ENCODE data around the gene IFNA1.

Gene IFNA1

DNA sequence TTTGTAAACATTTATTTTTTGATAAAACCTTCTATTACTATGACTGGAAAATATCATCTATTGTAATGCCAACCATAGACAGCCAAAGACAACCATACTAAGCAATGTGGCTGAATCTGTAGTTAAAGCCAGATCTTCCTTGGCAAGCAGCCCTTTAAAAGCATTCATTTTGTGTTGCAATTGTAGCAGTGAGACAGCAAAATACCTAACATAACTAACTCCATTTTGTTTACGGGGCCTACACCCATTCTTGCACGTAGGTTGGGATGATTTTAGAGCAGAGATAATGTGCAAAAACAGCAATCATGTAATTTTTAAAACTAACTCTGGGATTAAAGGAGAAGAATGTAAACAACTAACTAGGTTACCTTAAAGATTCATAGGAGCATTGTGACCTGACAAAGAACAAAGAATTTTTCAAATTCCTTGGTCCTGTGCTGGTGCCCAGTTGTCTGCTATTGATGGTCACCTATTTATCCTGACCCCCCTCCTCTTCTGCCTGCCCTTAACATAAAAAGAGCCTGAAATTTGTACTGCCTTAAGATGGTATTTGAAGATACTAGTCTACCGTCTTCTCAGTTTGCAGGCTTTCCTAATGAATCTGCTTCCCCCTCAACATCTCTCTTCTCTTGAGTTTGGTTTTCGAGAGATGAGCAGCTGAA lies 10.6 kb downstream of the IFNA1 start:
- DNase-seq: no peak

DNA sequence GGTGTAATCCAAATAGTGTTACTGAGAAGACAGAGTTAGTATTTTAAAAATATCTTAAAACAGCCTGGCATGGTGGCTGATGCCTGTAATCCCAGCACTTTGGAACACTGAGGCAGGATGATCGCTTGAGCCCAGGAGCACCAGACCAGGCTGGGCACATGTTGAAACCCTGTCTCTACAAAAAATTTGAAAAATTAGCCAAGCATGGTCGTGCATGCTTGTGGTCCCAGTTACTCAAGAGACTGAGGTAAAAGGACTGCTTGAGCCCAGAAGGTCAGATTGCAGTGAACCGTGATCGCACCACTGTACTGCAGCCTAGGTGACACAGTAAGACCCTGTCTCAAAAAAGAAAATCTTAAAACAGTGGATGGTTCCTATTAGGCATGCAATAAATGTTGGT lies 12.4 kb downstream of the IFNA1 start:
- no peak for DNase-seq

DNA sequence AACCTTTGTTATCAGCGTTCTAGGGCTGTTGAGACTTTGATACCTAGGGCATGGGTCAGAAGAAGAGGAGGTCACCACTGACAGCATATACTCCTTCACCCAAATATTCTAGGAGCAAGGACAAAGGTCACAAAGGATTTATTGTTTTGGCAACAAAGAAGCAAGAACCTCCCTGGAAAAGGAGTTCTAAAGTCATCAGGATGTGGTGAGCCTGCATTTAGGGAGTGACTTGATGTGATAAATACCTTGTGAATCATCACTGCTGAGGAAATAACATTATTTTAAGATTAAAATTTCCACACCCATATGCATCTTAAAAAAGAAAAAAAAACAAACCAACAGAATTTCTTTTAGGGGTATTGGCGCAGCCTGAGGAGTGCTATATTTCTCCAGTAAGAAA lies 13.9 kb downstream of the IFNA1 start:
- DNase-seq: no peak

DNA sequence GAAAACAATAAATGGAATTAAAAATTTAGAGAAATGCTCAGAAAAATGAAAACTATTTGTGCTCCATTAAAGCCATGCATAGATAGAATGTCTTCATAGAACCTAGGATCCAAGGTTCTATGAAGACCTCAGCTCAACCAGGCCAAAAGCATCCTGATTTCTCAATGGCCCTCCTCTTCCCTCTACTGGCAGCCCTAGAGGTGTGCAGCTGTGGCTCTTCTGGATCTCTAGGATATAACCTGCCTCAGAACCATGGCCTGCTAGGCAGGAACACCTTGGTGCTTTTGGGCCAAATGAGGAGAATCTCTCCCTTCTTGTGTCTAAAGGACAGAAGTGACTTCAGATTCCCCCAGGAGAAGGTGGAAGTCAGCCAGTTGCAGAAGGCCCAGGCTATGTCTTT lies 15.1 kb downstream of the IFNA1 start:
- peak; percentile 9 for DNase-seq

- no peak for DNase-seq
Observed at GRCh38 chr9:21461377-21461776, 21.1 kb downstream of the IFNA1 start.

- DNase-seq: no peak
Observed at GRCh38 chr9:21465138-21465537, 24.9 kb downstream of the IFNA1 start.

- no peak for DNase-seq
Observed at GRCh38 chr9:21465859-21466518, 25.8 kb downstream of the IFNA1 start.

DNA sequence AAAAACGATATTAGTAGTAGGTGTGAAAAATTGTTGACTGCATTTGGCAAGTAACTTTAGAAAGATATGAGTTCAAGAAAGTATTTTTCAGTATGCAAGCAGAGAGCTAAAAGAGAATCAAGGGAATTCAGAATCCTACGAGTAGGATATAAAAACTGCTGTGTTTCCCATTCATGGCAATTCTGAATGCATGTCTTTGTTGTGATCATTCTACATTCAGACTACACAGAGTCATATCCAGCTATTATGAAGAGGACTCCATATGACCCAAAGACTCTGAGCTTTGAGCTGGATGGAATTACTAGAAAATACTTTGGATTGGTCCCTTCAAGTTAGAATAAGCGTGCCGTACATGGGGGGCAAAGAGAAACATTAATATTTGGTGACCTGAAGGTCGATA lies 29.9 kb downstream of the IFNA1 start:
- no peak for DNase-seq

- no peak for DNase-seq
Observed at GRCh38 chr9:21473236-21473635, 33.0 kb downstream of the IFNA1 start.

DNA sequence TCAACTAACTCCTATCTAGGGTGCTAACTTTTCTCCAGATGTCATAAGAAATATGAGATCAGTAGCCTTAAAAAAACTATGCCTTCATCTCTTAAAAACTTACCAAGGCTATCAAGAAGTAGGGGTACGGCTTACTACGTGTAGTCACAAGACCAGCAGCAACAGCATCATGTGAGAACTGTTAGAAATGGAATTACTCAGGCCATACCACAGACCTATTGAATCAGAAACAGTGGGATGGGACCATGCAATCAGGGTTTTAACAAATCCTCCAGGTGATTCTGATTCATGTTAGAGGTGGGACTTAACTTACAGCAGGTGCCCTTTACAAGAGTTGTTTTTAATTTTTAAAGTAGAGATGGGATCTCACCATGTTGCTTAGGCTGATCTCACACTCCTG lies 37.2 kb downstream of the IFNA1 start:
- DNase-seq: no peak

GRCh38 chr9:21479152-21479702 lies 39.0 kb downstream of the IFNA1 start:
- no peak for DNase-seq

- DNase-seq: peak; percentile 17
Observed at GRCh38 chr9:21481470-21482056, 41.3 kb downstream of the IFNA1 start.

DNA sequence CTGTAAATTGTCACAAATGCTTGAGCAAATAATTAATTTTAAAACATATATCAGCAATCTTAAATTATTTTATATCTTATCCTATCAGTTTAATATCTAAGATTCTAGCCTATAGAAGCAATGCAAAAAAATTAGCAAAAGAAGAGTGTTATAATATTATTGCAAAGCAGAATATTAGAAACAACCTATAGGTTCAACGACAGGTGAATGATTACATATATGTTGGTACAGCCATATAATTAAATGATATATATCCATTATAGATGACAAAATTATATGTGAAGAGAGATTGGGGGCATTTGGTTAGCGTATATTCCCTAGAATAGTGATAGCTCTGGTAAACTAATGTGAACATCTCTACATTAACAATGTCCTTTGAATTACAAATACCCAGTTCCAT lies 42.0 kb downstream of the IFNA1 start, which contains the start of gene IFNE:
Gene IFNE (minus strand): TSS at position 101 of the 400 bp plus-strand sequence. CDS start 619 bp downstream, outside the sequence.
- DNase-seq: no peak
